ENCODE measurements around the gene CELSR2. TPM values are rescaled to one million over a fixed set of nuclear protein-coding genes. Genes with fewer than 3 reads are reported as not detected.

The CELSR2 gene
- total RNA-seq, 1 experiment from 2014 or later = 6.9 TPM

GRCh38 chr1:109253803-109254620 is 4.7 kb downstream of the CELSR2 start:
- Mint-ChIP-seq H3K9me3 (ENCODE audit: unreplicated experiment) (no peaks in the 10 kb centered on the region), H3K4me1 (ENCODE audit: insufficient read depth, unreplicated experiment) (peaks cover 21% of the 10 kb centered on the region), H3K4me3 (ENCODE audit: unreplicated experiment) (no peak overlapping the region), H3K27me3 (ENCODE audit: insufficient read depth, unreplicated experiment) (no peaks in the 10 kb centered on the region), H3K36me3 (ENCODE audit: insufficient read depth, unreplicated experiment) (no peaks in the 10 kb centered on the region), H3K27ac (ENCODE audit: low read depth, unreplicated experiment) (no peak overlapping the region)
- no peak for DNase-seq (ENCODE audit: unreplicated experiment)
- no TSS peak for BruUV-seq (replicated peaks)
- TF ChIP-seq, protein P1, sequence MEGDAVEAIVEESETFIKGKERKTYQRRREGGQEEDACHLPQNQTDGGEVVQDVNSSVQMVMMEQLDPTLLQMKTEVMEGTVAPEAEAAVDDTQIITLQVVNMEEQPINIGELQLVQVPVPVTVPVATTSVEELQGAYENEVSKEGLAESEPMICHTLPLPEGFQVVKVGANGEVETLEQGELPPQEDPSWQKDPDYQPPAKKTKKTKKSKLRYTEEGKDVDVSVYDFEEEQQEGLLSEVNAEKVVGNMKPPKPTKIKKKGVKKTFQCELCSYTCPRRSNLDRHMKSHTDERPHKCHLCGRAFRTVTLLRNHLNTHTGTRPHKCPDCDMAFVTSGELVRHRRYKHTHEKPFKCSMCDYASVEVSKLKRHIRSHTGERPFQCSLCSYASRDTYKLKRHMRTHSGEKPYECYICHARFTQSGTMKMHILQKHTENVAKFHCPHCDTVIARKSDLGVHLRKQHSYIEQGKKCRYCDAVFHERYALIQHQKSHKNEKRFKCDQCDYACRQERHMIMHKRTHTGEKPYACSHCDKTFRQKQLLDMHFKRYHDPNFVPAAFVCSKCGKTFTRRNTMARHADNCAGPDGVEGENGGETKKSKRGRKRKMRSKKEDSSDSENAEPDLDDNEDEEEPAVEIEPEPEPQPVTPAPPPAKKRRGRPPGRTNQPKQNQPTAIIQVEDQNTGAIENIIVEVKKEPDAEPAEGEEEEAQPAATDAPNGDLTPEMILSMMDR (IDR thresholded peaks at IDR 0.05; ENCODE audit: unreplicated experiment) = no peak
- CTCF ChIA-PET = interaction anchor here (0.6 to 3.7 kb wide), 15 partner anchors 10 to 523 kb away, joined by 3 to 17 read pairs (median 4); partner anchors contain the start of genes SARS1 and SORT1
- POLR2A ChIA-PET = interaction anchor here (0.8 to 2.8 kb wide), 6 partner anchors 14 to 162 kb away, joined by 3 to 20 read pairs (median 4); partner anchors contain the start of gene SARS1
- intact Hi-C loops (cut with micrococcal nuclease) = no loop called here

DNA sequence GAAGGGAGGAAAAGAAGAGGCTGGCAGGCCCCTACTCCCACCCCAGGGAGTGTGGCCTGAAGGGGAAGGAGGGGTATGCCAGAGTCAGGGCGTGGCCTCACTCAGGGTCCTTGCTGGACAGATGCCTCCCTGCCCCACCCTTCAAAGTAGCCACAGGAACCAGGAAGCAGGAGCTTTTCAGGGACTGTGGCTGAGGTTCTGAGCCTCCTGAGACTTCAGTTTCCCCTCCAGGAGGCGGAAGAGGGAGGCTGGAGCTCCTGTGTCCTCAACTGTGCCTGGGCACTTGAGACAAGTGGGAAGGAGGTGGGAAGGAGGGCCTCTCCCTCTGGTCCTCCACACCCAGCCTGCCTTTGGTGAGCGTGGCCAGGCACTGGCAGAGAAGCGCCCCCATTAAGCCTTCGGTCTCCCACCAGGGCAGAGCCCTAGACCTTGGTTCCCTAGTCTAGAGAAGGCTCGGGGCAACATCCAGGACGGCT is 5.3 kb downstream of the CELSR2 start:
- ChIA-PET CTCF (interaction anchor here (0.7 to 3.7 kb wide), 6 partner anchors 9 to 236 kb away, joined by 3 to 17 read pairs (median 6); partner anchors contain the start of gene SORT1), POLR2A (interaction anchor here (0.9 to 2.8 kb wide), 5 partner anchors 9 to 163 kb away, joined by 3 to 20 read pairs (median 6); partner anchors contain the start of gene SARS1)
- intact Hi-C loops (cut with micrococcal nuclease) = no loop called here
- H3K27me3 Mint-ChIP-seq (ENCODE audit: insufficient read depth, unreplicated experiment) = no peaks in the 10 kb centered on the region
- TF ChIP-seq, protein P1 (IDR thresholded peaks at IDR 0.05; ENCODE audit: unreplicated experiment) = no peak
- H3K27ac Mint-ChIP-seq (ENCODE audit: low read depth, unreplicated experiment) = peak overlapping the region; percentile 46
- no peaks in the 10 kb centered on the region for H3K36me3 Mint-ChIP-seq (ENCODE audit: insufficient read depth, unreplicated experiment)
- peaks cover 21% of the 10 kb centered on the region for H3K4me1 Mint-ChIP-seq (ENCODE audit: insufficient read depth, unreplicated experiment)
- no peak for DNase-seq (ENCODE audit: unreplicated experiment)
- no TSS peak for BruUV-seq (replicated peaks)
- no peaks in the 10 kb centered on the region for H3K9me3 Mint-ChIP-seq (ENCODE audit: unreplicated experiment)
- no peak overlapping the region for H3K4me3 Mint-ChIP-seq (ENCODE audit: unreplicated experiment)

- intact Hi-C loops (cut with micrococcal nuclease) = no loop called here
- no peaks in the 10 kb centered on the region for H3K36me3 Mint-ChIP-seq (ENCODE audit: insufficient read depth, unreplicated experiment)
- TF ChIP-seq, protein P1 (IDR thresholded peaks at IDR 0.05; ENCODE audit: unreplicated experiment) = no peak
- H3K27ac Mint-ChIP-seq (ENCODE audit: low read depth, unreplicated experiment) = peak overlapping the region; percentile 46
- BruUV-seq (replicated peaks) = no TSS peak
- H3K27me3 Mint-ChIP-seq (ENCODE audit: insufficient read depth, unreplicated experiment) = no peaks in the 10 kb centered on the region
- H3K9me3 Mint-ChIP-seq (ENCODE audit: unreplicated experiment) = no peaks in the 10 kb centered on the region
- DNase-seq (ENCODE audit: unreplicated experiment) = no peak
- H3K4me3 Mint-ChIP-seq (ENCODE audit: unreplicated experiment) = no peak overlapping the region
- CTCF ChIA-PET = interaction anchor here (0.6 to 3.7 kb wide), 5 partner anchors 9 to 211 kb away, joined by 3 to 17 read pairs (median 8); partner anchors contain the start of gene SORT1
- H3K4me1 Mint-ChIP-seq (ENCODE audit: insufficient read depth, unreplicated experiment) = peaks cover 21% of the 10 kb centered on the region
- POLR2A ChIA-PET = interaction anchor here (1.4 to 2.8 kb wide), 4 partner anchors 9 to 41 kb away, joined by 6 to 20 read pairs (median 16); partner anchors contain the start of gene SARS1
Measured at GRCh38 chr1:109255097-109255651, 5.8 kb downstream of the CELSR2 start.

DNA sequence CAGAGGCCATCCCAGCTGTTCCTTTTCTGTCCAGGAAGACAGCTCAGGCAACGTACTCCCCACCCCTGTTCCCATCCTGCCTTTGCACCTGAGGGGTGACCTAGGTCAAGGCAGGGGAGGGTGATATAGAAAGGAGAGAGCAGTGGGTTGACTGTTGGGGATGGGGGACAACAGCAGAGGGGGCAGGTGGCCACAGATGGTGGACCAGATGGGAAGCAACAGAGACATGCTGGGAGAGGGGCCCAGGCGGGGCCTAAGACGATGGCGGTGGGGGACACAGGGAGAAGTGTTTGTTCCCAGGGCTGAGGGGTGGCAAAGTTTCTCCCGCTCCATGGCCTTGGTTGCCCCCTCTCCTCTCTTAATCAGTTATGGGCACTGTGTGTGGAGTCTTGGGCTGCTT is 6.3 kb downstream of the CELSR2 start:
- Mint-ChIP-seq H3K9me3 (ENCODE audit: unreplicated experiment) (no peaks in the 10 kb centered on the region), H3K27me3 (ENCODE audit: insufficient read depth, unreplicated experiment) (no peaks in the 10 kb centered on the region), H3K27ac (ENCODE audit: low read depth, unreplicated experiment) (peak overlapping the region; percentile 46), H3K36me3 (ENCODE audit: insufficient read depth, unreplicated experiment) (no peaks in the 10 kb centered on the region), H3K4me3 (ENCODE audit: unreplicated experiment) (no peak overlapping the region), H3K4me1 (ENCODE audit: insufficient read depth, unreplicated experiment) (peaks cover 21% of the 10 kb centered on the region)
- CTCF ChIA-PET = interaction anchor here (0.6 to 3.7 kb wide), 4 partner anchors 8 to 211 kb away, joined by 3 to 17 read pairs (median 9); partner anchors contain the start of gene SORT1
- TF ChIP-seq, protein P1 (IDR thresholded peaks at IDR 0.05; ENCODE audit: unreplicated experiment) = no peak
- BruUV-seq (replicated peaks) = no TSS peak
- DNase-seq (ENCODE audit: unreplicated experiment) = no peak
- POLR2A ChIA-PET = interaction anchor here (1.4 to 2.7 kb wide), 3 partner anchors 10 to 41 kb away, joined by 6 to 20 read pairs (median 17); partner anchors contain the start of gene SARS1
- intact Hi-C loops (cut with micrococcal nuclease) = no loop called here
